ENCODE data around the gene EPHA6. TPM values are rescaled to one million over a fixed set of nuclear protein-coding genes. Genes with fewer than 3 reads are reported as not detected.

Gene EPHA6
- total and polyA plus RNA-seq, 2 donors (not counting 1 experiment from before 2014, with no cell fraction given) = not detected

DNA sequence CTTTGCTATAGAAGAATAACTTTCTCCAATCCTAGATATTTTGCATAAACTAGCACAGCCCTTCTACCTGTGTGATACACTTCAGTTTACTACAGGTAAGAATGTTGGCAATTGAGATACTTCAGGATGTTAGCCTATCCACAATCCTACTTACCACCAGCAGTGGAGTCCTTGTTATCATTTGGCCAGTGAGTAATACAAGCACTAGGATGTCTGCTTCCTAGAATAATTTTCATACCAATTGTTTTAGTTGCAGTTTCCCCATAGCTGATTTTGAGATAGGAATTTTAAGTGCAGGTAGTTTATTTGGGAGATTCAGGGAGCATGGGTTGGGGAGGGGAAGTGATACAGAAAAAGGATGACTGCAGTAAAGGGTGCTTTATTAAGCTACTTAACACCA, 147.2 kb downstream of the EPHA6 start:
- Histone ChIP-seq H3K9me3 (ENCODE audit: control extremely low read depth in 1 of 3, control insufficient read depth in 2 of 3, insufficient read depth in 1 of 3, low read length in 2 of 3) (no peaks in the 10 kb centered on the region), H4K20me1 (ENCODE audit: control insufficient read depth, insufficient read depth, low read length, poor library complexity, severe bottlenecking) (no peaks in the 10 kb centered on the region), H3K4me3 (ENCODE audit: control extremely low read depth in 1 of 5, extremely low read depth in 1 of 5, insufficient read depth in 1 of 5, low read depth in 2 of 5, low read length in 4 of 5) (no peak overlapping the region), H3K4me2 (replicated peaks; ENCODE audit: low read depth, low read length, poor library complexity, severe bottlenecking) (no peak overlapping the region), H3K27me3 (replicated peaks in 1 of 4; ENCODE audit: control extremely low read depth in 1 of 4, control insufficient read depth in 3 of 4, insufficient read depth in 4 of 4, low read length in 3 of 4) (no peaks in the 10 kb centered on the region), H3K36me3 (replicated peaks in 1 of 2; ENCODE audit: control extremely low read depth in 1 of 2, control insufficient read depth in 1 of 2, extremely low read depth in 1 of 2, insufficient read depth in 2 of 2, low read length in 1 of 2) (no peaks in the 10 kb centered on the region), H3K27ac (ENCODE audit: low read length in 2 of 2) (no peak overlapping the region), H2AFZ (ENCODE audit: insufficient read depth, low read depth, low read length, poor library complexity, severe bottlenecking) (no peak overlapping the region), H3K9ac (ENCODE audit: low read length) (no peak overlapping the region), H3K4me1 (ENCODE audit: control insufficient read depth in 2 of 2, insufficient read depth in 2 of 2, low read length in 2 of 2) (no peaks in the 10 kb centered on the region), H3K79me2 (ENCODE audit: control insufficient read depth, insufficient read depth, low read length) (no peaks in the 10 kb centered on the region)
- no peak for TF ChIP-seq EZH2 (IDR thresholded peaks at IDR 0.05; ENCODE audit: borderline replicate concordance, insufficient read depth, low read depth, low read length, poor library complexity, severe bottlenecking)
- TF ChIP-seq, protein P1, sequence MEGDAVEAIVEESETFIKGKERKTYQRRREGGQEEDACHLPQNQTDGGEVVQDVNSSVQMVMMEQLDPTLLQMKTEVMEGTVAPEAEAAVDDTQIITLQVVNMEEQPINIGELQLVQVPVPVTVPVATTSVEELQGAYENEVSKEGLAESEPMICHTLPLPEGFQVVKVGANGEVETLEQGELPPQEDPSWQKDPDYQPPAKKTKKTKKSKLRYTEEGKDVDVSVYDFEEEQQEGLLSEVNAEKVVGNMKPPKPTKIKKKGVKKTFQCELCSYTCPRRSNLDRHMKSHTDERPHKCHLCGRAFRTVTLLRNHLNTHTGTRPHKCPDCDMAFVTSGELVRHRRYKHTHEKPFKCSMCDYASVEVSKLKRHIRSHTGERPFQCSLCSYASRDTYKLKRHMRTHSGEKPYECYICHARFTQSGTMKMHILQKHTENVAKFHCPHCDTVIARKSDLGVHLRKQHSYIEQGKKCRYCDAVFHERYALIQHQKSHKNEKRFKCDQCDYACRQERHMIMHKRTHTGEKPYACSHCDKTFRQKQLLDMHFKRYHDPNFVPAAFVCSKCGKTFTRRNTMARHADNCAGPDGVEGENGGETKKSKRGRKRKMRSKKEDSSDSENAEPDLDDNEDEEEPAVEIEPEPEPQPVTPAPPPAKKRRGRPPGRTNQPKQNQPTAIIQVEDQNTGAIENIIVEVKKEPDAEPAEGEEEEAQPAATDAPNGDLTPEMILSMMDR (IDR thresholded peaks at IDR 0.05) = no peak
- intact Hi-C loops (cut with micrococcal nuclease) = no loop called here
- peaks cover 2% of the 10 kb centered on the region for H3K9me3 Mint-ChIP-seq (ENCODE audit: insufficient read depth)
- no peak overlapping the region for H3K4me3 Mint-ChIP-seq
- ATAC-seq (ENCODE audit: low read depth) (no peak), DNase-seq (no peak)
- CTCF ChIA-PET = no interaction called here
- no peak overlapping the region for H3K27ac Mint-ChIP-seq
- POLR2A ChIA-PET = no interaction called here
- no peaks in the 10 kb centered on the region for H3K27me3 Mint-ChIP-seq
- no peaks in the 10 kb centered on the region for H3K4me1 Mint-ChIP-seq

DNA sequence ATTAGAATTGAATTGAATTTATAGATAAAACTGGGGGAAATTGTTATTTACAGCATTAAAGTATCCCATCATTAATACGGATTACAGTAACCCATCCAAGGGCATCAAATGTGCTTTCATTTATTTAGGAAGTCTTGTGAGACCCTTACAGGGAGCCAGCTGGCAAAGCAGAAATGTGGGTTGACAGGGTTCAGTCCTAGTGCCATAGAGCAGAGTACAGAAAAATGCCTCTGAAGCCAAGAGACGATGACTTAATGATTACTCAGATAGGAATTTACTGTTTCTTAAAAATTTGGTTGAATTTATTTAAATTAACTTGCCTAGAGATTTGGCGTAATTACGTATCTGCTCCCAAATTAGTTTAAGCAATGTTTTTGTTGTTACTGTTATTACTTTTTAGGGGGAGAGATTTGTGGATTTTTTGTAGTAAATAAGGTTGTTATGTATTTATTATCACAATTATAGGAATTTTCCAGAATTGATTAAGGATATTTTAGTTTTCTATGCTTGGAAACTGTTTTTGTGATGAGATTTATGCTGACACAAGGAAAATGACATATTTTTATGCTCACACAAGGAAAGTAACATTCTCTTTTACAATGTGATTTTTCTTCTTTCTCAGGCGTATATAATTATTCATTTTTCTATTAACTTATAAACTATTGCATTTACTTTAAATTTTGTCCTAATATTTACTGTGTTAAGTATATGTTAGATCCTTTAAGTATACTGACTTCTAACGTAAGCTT, 152.0 kb downstream of the EPHA6 start:
- no peak overlapping the region for H3K4me3 ChIP-seq (ENCODE audit: control extremely low read depth in 1 of 5, extremely low read depth in 1 of 5, insufficient read depth in 1 of 5, low read depth in 2 of 5, low read length in 4 of 5)
- WGBS (ENCODE audit: insufficient coverage) = 80% methylated on average over 1 of the region's 6 CpGs
- no peaks in the 10 kb centered on the region for H3K27me3 ChIP-seq (replicated peaks in 1 of 4; ENCODE audit: control extremely low read depth in 1 of 4, control insufficient read depth in 3 of 4, insufficient read depth in 4 of 4, low read length in 3 of 4)
- no peak overlapping the region for H3K27ac ChIP-seq (ENCODE audit: low read length in 2 of 2)
- Mint-ChIP-seq H3K27ac (no peak overlapping the region), H3K27me3 (no peaks in the 10 kb centered on the region), H3K4me1 (no peaks in the 10 kb centered on the region), H3K9me3 (ENCODE audit: insufficient read depth) (peaks cover 2% of the 10 kb centered on the region), H3K4me3 (no peak overlapping the region)
- H3K9me3 ChIP-seq (ENCODE audit: control extremely low read depth in 1 of 3, control insufficient read depth in 2 of 3, insufficient read depth in 1 of 3, low read length in 2 of 3) = no peaks in the 10 kb centered on the region
- ChIA-PET CTCF (no interaction called here), POLR2A (no interaction called here)
- ATAC-seq (ENCODE audit: low read depth) (no peak), DNase-seq (no peak)
- intact Hi-C loops (cut with micrococcal nuclease) = no loop called here
- no peaks in the 10 kb centered on the region for H3K36me3 ChIP-seq (replicated peaks in 1 of 2; ENCODE audit: control extremely low read depth in 1 of 2, control insufficient read depth in 1 of 2, extremely low read depth in 1 of 2, insufficient read depth in 2 of 2, low read length in 1 of 2)
- H3K4me1 ChIP-seq (ENCODE audit: control insufficient read depth in 2 of 2, insufficient read depth in 2 of 2, low read length in 2 of 2) = no peaks in the 10 kb centered on the region
- H4K20me1 ChIP-seq (ENCODE audit: control insufficient read depth, insufficient read depth, low read length, poor library complexity, severe bottlenecking) = no peaks in the 10 kb centered on the region
- TF ChIP-seq, protein P1 (IDR thresholded peaks at IDR 0.05) = no peak
- no peak for TF ChIP-seq EZH2 (IDR thresholded peaks at IDR 0.05; ENCODE audit: borderline replicate concordance, insufficient read depth, low read depth, low read length, poor library complexity, severe bottlenecking)
- H3K79me2 ChIP-seq (ENCODE audit: control insufficient read depth, insufficient read depth, low read length) = no peaks in the 10 kb centered on the region
- no peak overlapping the region for H3K4me2 ChIP-seq (replicated peaks; ENCODE audit: low read depth, low read length, poor library complexity, severe bottlenecking)
- H3K9ac ChIP-seq (ENCODE audit: low read length) = no peak overlapping the region
- H2AFZ ChIP-seq (ENCODE audit: insufficient read depth, low read depth, low read length, poor library complexity, severe bottlenecking) = no peak overlapping the region

Measured in B cell (primary cell).